B cell (primary cell): ENCODE measurements around the gene INF2. TPM values are rescaled to one million over a fixed set of nuclear protein-coding genes. Genes with fewer than 3 reads are reported as not detected.

Experiments
- ATAC-seq: fragments of 200-7000 bp; cut with Tn5 transposase; one replicate; pipeline ENCODE4 v1.10.0; 2021; ENCODE audit warnings: low read depth, mild to moderate bottlenecking, moderate number of reproducible peaks, moderate library complexity
- CTCF ChIA-PET: fragments of 350-600 bp; sonication (Branson Sonifier 250); formaldehyde crosslinking; loops from one replicate; lab custom pipeline; 2021; ENCODE audit warnings: antibody characterized with exemption, inconsistent platforms; lab: Charles Lee
- POLR2A ChIA-PET: fragments of 350-600 bp; sonication (Branson Sonifier 250); formaldehyde crosslinking; loops from one replicate; lab custom pipeline; 2021; ENCODE audit warnings: antibody characterized with exemption; lab: Charles Lee
- DNase-seq: peaks from one replicate; pipeline ENCODE4 v3.0.0; 2013
- H2AFZ ChIP-seq: 2 replicates; pipeline ENCODE4 v1.6.1; 2012; ENCODE audit warnings: mild to moderate bottlenecking, low read depth, low read length; ENCODE audit not compliant: insufficient read depth, poor library complexity, severe bottlenecking
- H3K27ac ChIP-seq, 2 donors: 1 replicate in 1 of 2; 2 replicates in 1 of 2; pipeline ENCODE4 v1.5.1; 2012 to 2013; ENCODE audit warnings: low read length in 2 of 2, mild to moderate bottlenecking in 2 of 2, moderate library complexity in 1 of 2
- H3K27me3 ChIP-seq, 4 experiments: fragments of 200-600 bp in 1 of 4; sonication (generic) in 1 of 4; replicated peaks in 1 of 4; 1 replicate in 2 of 4; 2 replicates in 2 of 4; pipeline versions ENCODE4 v1.6.1 to v1.7.0; 2013 to 2016; ENCODE audit warnings: low read length in 3 of 4, mild to moderate bottlenecking in 2 of 4, mixed read lengths in 1 of 4, moderate library complexity in 1 of 4; ENCODE audit not compliant: insufficient read depth in 4 of 4, control insufficient read depth in 3 of 4; ENCODE audit errors: control extremely low read depth in 1 of 4
- H3K36me3 ChIP-seq, 2 experiments: replicated peaks in 1 of 2; 1 replicate in 1 of 2; 2 replicates in 1 of 2; pipeline versions ENCODE4 v1.6.1 to v1.7.1; 2013; ENCODE audit warnings: low read length in 1 of 2; ENCODE audit not compliant: insufficient read depth in 2 of 2, control insufficient read depth in 1 of 2; ENCODE audit errors: control extremely low read depth in 1 of 2, extremely low read depth in 1 of 2
- H3K4me1 ChIP-seq, 2 donors: fragments of 200-600 bp in 1 of 2; sonication (generic) in 1 of 2; 1 replicate in 1 of 2; 2 replicates in 1 of 2; pipeline versions ENCODE4 v1.5.1 to v1.6.1; 2013 to 2017; ENCODE audit warnings: low read length in 2 of 2; ENCODE audit not compliant: control insufficient read depth in 2 of 2, insufficient read depth in 2 of 2
- H3K4me2 ChIP-seq: replicated peaks from 2 replicates; pipeline ENCODE3; 2012; ENCODE audit warnings: mild to moderate bottlenecking, low read depth, low read length; ENCODE audit not compliant: poor library complexity, severe bottlenecking
- H3K4me3 ChIP-seq, 5 experiments: fragments of 200-600 bp in 1 of 5; sonication (generic) in 1 of 5; 1 replicate in 3 of 5; 2 replicates in 2 of 5; pipeline versions ENCODE4 v1.5.1 to v1.7.0; 2011 to 2016; ENCODE audit warnings: low read length in 4 of 5, mild to moderate bottlenecking in 4 of 5, low read depth in 2 of 5, control low read depth in 1 of 5, moderate library complexity in 1 of 5; ENCODE audit not compliant: insufficient read depth in 1 of 5; ENCODE audit errors: control extremely low read depth in 1 of 5, extremely low read depth in 1 of 5
- H3K79me2 ChIP-seq: fragments of 200-600 bp; sonication (generic); one replicate; pipeline ENCODE4 v1.6.0; 2016; ENCODE audit warnings: low read length; ENCODE audit not compliant: control insufficient read depth, insufficient read depth
- H3K9ac ChIP-seq: fragments of 200-600 bp; sonication (generic); 2 replicates; pipeline ENCODE4 v1.6.1; 2017; ENCODE audit warnings: mild to moderate bottlenecking, low read length, moderate library complexity
- H3K9me3 ChIP-seq, 3 donors: one replicate each; pipeline versions ENCODE4 v1.6.1 to v1.7.1; 2013; ENCODE audit warnings: low read length in 2 of 3; ENCODE audit not compliant: control insufficient read depth in 2 of 3, insufficient read depth in 1 of 3; ENCODE audit errors: control extremely low read depth in 1 of 3
- H4K20me1 ChIP-seq: 2 replicates; pipeline ENCODE4 v1.6.0; 2012; ENCODE audit warnings: mild to moderate bottlenecking, low read length; ENCODE audit not compliant: insufficient read depth, control insufficient read depth, poor library complexity, severe bottlenecking
- H3K27ac Mint-ChIP-seq: one replicate; pipeline ENCODE4 v1.8.0; 2021; ENCODE audit warnings: mixed read lengths
- H3K27me3 Mint-ChIP-seq: one replicate; pipeline ENCODE4 v1.8.0; 2021; ENCODE audit warnings: mixed read lengths
- H3K4me1 Mint-ChIP-seq: one replicate; pipeline ENCODE4 v1.8.0; 2021; ENCODE audit warnings: mixed read lengths
- H3K4me3 Mint-ChIP-seq: one replicate; pipeline ENCODE4 v1.8.0; 2021; ENCODE audit warnings: mixed read lengths
- H3K9me3 Mint-ChIP-seq: one replicate; pipeline ENCODE4 v1.8.0; 2022; ENCODE audit warnings: mixed read lengths; ENCODE audit not compliant: insufficient read depth
- CTCF ChIP-seq: fragments of 200-600 bp; IDR thresholded peaks from one replicate; pipeline ENCODE4 v1.8.0; 2022; ENCODE audit warnings: antibody characterized with exemption, mild to moderate bottlenecking
- EZH2 ChIP-seq: IDR thresholded peaks from 2 replicates; pipeline ENCODE4 v1.6.1; 2012; ENCODE audit warnings: borderline replicate concordance, low read depth, mild to moderate bottlenecking, moderate library complexity, low read length; ENCODE audit not compliant: insufficient read depth, poor library complexity, severe bottlenecking
- WGBS: methylation state at CpG from one replicate; pipeline ENCODE4 v1.1.5; 2013; ENCODE audit warnings: missing lambda C conversion rate; ENCODE audit not compliant: insufficient coverage; 5-methylcytosine and 5-hydroxymethylcytosine counted together
- intact Hi-C: fragments of 100-400 bp; cut with micrococcal nuclease; formaldehyde crosslinking; loops from one replicate; pipeline ENCODE4 v1.10.0; 2022
- polyA plus RNA-seq: library from polyadenylated mRNA; depleted of rRNA; stranded (reverse); fragments of >200 nt; gene quantifications from 2 replicates; pipeline ENCODE4 v1.2.3, GENCODE V29; 2012
- total RNA-seq, 2 donors: library from RNA; stranded (reverse); fragments of 120-200 nt in 1 of 2; gene quantifications; 1 replicate in 1 of 2; 2 replicates in 1 of 2; pipeline versions ENCODE4 v1.2.3 to v1.2.4, GENCODE V29; 2013 to 2022

The INF2 gene
- total and polyA plus RNA-seq, 2 donors (not counting 1 experiment from before 2014, with no cell fraction given): 90.2 to 100 TPM

GRCh38 chr14:104754213-104754851 lies 64.9 kb downstream of the INF2 start:
- TF ChIP-seq EZH2 (no peak), CTCF (no peak)
- Histone ChIP-seq H3K79me2 (peaks cover 32% of the 10 kb centered on the region), H4K20me1 (peaks cover 51% of the 10 kb centered on the region), H3K4me2 (peak overlapping the region; percentile 94), H3K27ac (no peak overlapping the region), H3K9me3 (peaks cover 0 to 14% (median 0%) of the 10 kb centered on the region in 3 donors), H3K36me3 (peaks cover 0 to 34% of the 10 kb centered on the region in 2 experiments), H2AFZ (no peak overlapping the region), H3K9ac (peak overlapping the region; percentile 88), H3K4me1 (peaks cover 18 to 21% of the 10 kb centered on the region in 2 donors), H3K4me3 (peak overlapping the region in 4 of 5 experiments; percentile 85 to 98 (median 92)), H3K27me3 (no peaks in the 10 kb centered on the region)
- H3K27ac Mint-ChIP-seq: peak overlapping the region; percentile 78
- H3K4me1 Mint-ChIP-seq: peaks cover 33% of the 10 kb centered on the region
- WGBS: 83% methylated on average over 11 of the region's 13 CpGs
- intact Hi-C loops: loop anchor here (5.0 kb wide), 3 partner anchors 313 to 1037 kb away; partner anchors contain the start of genes BRF1, GPR132, XRCC3 and ZFYVE21
- no peak for ATAC-seq
- DNase-seq: no peak
- peak overlapping the region; percentile 91 for H3K4me3 Mint-ChIP-seq
- ChIA-PET POLR2A (no interaction called here), CTCF (interaction anchor here (1.4 to 2.5 kb wide), 2 partner anchors 14 to 291 kb away, joined by 3 to 13 read pairs; no protein-coding TSS in a partner anchor)
- no peaks in the 10 kb centered on the region for H3K27me3 Mint-ChIP-seq
- H3K9me3 Mint-ChIP-seq: no peaks in the 10 kb centered on the region

- H3K27ac ChIP-seq: no peak overlapping the region
- no peak overlapping the region for H3K4me3 Mint-ChIP-seq
- DNase-seq (no peak), ATAC-seq (no peak)
- TF ChIP-seq CTCF (no peak), EZH2 (no peak)
- H3K27ac Mint-ChIP-seq: no peak overlapping the region
- no peaks in the 10 kb centered on the region for H3K27me3 Mint-ChIP-seq
- H3K4me1 Mint-ChIP-seq: peaks cover 33% of the 10 kb centered on the region
- no peak overlapping the region for H3K4me2 ChIP-seq
- ChIA-PET CTCF (interaction anchor here (2.5 kb wide), 1 partner anchor 13 kb away, joined by 13 read pairs; no protein-coding TSS in a partner anchor), POLR2A (no interaction called here)
- H3K27me3 ChIP-seq: no peaks in the 10 kb centered on the region
- 87% methylated on average over 11 of the region's 11 CpGs for WGBS
- H3K36me3 ChIP-seq: peaks cover 0 to 40% of the 10 kb centered on the region in 2 experiments
- intact Hi-C loops: no loop called here
- no peak overlapping the region for H2AFZ ChIP-seq
- H4K20me1 ChIP-seq: peaks cover 58% of the 10 kb centered on the region
- peaks cover 0 to 11% (median 0%) of the 10 kb centered on the region in 3 donors for H3K9me3 ChIP-seq
- H3K9ac ChIP-seq: no peak overlapping the region
- H3K4me1 ChIP-seq: peaks cover 18 to 21% of the 10 kb centered on the region in 2 donors
- H3K9me3 Mint-ChIP-seq: no peaks in the 10 kb centered on the region
- peaks cover 29% of the 10 kb centered on the region for H3K79me2 ChIP-seq
- H3K4me3 ChIP-seq: no peak overlapping the region
Observed at GRCh38 chr14:104755621-104756020, 66.2 kb downstream of the INF2 start.
